ENCODE measurements around the gene DTYMK. TPM values are rescaled to one million over a fixed set of nuclear protein-coding genes. Genes with fewer than 3 reads are reported as not detected.

The DTYMK gene
- total and polyA plus RNA-seq, 10 of the 15 experiments (the other 5 are each of a cell fraction or from before 2014, with no cell fraction given), result 7.0 to 220 (median 59.3) TPM

DNA sequence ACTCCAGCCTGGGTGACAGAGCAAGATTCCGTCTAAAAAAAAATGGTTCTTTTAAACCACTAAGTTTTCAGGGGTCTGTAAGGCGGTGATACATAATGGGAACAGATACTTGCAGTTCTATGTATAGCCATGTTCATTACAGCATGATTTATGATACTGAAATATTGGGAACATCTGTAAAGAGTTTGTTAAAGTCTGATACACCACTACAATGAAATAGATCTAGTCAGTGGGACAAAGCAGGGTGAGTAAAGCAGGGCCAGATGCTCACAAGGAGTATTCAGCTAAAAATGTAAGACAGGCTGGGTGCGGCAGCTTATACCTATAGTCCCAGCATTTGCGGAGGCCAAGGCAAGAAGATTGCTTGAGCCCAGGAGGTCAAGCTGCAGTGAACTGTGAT lies 9.0 kb upstream of the DTYMK start:
- no peaks in the 10 kb centered on the region for H3K4me1 ChIP-seq (ENCODE audit: control insufficient read depth, insufficient read depth, low read length)
- TF ChIP-seq PAX5 (IDR thresholded peaks at IDR 0.05; ENCODE audit: borderline replicate concordance, low read depth, low read length) (no peak), PML (IDR thresholded peaks at IDR 0.05; ENCODE audit: low read length) (no peak), MTA2 (IDR thresholded peaks at IDR 0.05; ENCODE audit: low read depth) (no peak), RCOR1 (conservative IDR thresholded peaks at IDR 0.05; ENCODE audit: low read depth, low read length) (no peak), CHD2 (IDR thresholded peaks at IDR 0.05; ENCODE audit: borderline replicate concordance, low read depth, low read length) (no peak), KLF5 (IDR thresholded peaks at IDR 0.05; ENCODE audit: partially characterized antibody) (no peak), MYB (IDR thresholded peaks at IDR 0.05; ENCODE audit: borderline replicate concordance, low read depth, low read length) (no peak), SIX5 (IDR thresholded peaks at IDR 0.05; ENCODE audit: low read depth, low read length, severe bottlenecking) (no peak), MEF2A (IDR thresholded peaks at IDR 0.05; ENCODE audit: insufficient read depth, low read depth, low read length) (no peak)
- TF ChIP-seq, protein P1, sequence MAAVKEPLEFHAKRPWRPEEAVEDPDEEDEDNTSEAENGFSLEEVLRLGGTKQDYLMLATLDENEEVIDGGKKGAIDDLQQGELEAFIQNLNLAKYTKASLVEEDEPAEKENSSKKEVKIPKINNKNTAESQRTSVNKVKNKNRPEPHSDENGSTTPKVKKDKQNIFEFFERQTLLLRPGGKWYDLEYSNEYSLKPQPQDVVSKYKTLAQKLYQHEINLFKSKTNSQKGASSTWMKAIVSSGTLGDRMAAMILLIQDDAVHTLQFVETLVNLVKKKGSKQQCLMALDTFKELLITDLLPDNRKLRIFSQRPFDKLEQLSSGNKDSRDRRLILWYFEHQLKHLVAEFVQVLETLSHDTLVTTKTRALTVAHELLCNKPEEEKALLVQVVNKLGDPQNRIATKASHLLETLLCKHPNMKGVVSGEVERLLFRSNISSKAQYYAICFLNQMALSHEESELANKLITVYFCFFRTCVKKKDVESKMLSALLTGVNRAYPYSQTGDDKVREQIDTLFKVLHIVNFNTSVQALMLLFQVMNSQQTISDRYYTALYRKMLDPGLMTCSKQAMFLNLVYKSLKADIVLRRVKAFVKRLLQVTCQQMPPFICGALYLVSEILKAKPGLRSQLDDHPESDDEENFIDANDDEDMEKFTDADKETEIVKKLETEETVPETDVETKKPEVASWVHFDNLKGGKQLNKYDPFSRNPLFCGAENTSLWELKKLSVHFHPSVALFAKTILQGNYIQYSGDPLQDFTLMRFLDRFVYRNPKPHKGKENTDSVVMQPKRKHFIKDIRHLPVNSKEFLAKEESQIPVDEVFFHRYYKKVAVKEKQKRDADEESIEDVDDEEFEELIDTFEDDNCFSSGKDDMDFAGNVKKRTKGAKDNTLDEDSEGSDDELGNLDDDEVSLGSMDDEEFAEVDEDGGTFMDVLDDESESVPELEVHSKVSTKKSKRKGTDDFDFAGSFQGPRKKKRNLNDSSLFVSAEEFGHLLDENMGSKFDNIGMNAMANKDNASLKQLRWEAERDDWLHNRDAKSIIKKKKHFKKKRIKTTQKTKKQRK (IDR thresholded peaks at IDR 0.05; ENCODE audit: low read depth, low read length), result no peak
- TF ChIP-seq, protein P2, sequence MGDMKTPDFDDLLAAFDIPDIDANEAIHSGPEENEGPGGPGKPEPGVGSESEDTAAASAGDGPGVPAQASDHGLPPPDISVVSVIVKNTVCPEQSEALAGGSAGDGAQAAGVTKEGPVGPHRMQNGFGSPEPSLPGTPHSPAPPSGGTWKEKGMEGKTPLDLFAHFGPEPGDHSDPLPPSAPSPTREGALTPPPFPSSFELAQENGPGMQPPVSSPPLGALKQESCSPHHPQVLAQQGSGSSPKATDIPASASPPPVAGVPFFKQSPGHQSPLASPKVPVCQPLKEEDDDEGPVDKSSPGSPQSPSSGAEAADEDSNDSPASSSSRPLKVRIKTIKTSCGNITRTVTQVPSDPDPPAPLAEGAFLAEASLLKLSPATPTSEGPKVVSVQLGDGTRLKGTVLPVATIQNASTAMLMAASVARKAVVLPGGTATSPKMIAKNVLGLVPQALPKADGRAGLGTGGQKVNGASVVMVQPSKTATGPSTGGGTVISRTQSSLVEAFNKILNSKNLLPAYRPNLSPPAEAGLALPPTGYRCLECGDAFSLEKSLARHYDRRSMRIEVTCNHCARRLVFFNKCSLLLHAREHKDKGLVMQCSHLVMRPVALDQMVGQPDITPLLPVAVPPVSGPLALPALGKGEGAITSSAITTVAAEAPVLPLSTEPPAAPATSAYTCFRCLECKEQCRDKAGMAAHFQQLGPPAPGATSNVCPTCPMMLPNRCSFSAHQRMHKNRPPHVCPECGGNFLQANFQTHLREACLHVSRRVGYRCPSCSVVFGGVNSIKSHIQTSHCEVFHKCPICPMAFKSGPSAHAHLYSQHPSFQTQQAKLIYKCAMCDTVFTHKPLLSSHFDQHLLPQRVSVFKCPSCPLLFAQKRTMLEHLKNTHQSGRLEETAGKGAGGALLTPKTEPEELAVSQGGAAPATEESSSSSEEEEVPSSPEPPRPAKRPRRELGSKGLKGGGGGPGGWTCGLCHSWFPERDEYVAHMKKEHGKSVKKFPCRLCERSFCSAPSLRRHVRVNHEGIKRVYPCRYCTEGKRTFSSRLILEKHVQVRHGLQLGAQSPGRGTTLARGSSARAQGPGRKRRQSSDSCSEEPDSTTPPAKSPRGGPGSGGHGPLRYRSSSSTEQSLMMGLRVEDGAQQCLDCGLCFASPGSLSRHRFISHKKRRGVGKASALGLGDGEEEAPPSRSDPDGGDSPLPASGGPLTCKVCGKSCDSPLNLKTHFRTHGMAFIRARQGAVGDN (IDR thresholded peaks at IDR 0.05), result no peak
- in situ Hi-C loops (cut with MboI) (no loop called here), intact Hi-C loops (cut with micrococcal nuclease; ENCODE audit: unreplicated experiment) (no loop called here)
- DNase-seq (ENCODE audit: low read depth, low spot score), result no peak
- no peak overlapping the region for H3K4me3 ChIP-seq
- SMC1A ChIA-PET (ENCODE audit: uncharacterized antibody, unreplicated experiment), result no interaction called here
- CTCF ChIA-PET, result no interaction called here
- H4K20me1 ChIP-seq (ENCODE audit: control insufficient read depth, insufficient read depth), result no peaks in the 10 kb centered on the region
- 100% methylated on average over 4 of the region's 4 CpGs for WGBS (ENCODE audit: insufficient coverage, insufficient replicate concordance, low lambda C conversion rate, missing lambda C conversion rate)
- H3K9me3 ChIP-seq (replicated peaks; ENCODE audit: control insufficient read depth, insufficient read depth, low read length), result no peaks in the 10 kb centered on the region
- no peak overlapping the region for H3K27ac ChIP-seq (ENCODE audit: control insufficient read depth, insufficient read depth)
- RAD21 ChIA-PET (ENCODE audit: unreplicated experiment), result no interaction called here
- peaks cover 3 to 4% of the 10 kb centered on the region in 2 experiments; a peak in 3 of 4 replicates for H3K36me3 ChIP-seq (ENCODE audit: control insufficient read depth in 2 of 2, insufficient read depth in 2 of 2, low read length in 1 of 2)
- no peak overlapping the region for H2AFZ ChIP-seq (ENCODE audit: control insufficient read depth, low read depth, low read length)
- no peak for ATAC-seq
- H3K79me2 ChIP-seq (ENCODE audit: control insufficient read depth, insufficient read depth, low read length), result peaks cover 2% of the 10 kb centered on the region; the same call in 1 of the 2 replicates
- no TSS peak for BruUV-seq (replicated peaks)
- no peaks in the 10 kb centered on the region for H3K27me3 ChIP-seq (replicated peaks in 1 of 2; ENCODE audit: control insufficient read depth in 2 of 2, insufficient read depth in 2 of 2, low read length in 1 of 2)
- POLR2A ChIA-PET, result no interaction called here
- FAIRE-seq, result no peak
- no peak overlapping the region for H3K4me2 ChIP-seq (ENCODE audit: control insufficient read depth, insufficient read depth)
- no peak overlapping the region for H3K9ac ChIP-seq (ENCODE audit: control insufficient read depth, insufficient read depth, low read length)

Data from GM12878 (cell line).